Astrocyte (in vitro differentiated cells and primary cell): ENCODE results near the gene PRSS38.
"Not testable (repeated sequence)": the region's sequence is repeated elsewhere in the genome, so short reads cannot be mapped to it uniquely, and the experiment has no call there.

ENCODE experiments used
- EZH2 ChIP-seq: IDR thresholded peaks from 2 replicates; pipeline ENCODE4 v1.6.1; 2012; ENCODE audit warnings: mild to moderate bottlenecking, low read length, inconsistent platforms; ENCODE audit not compliant: insufficient read depth
- TF ChIP-seq, protein P1 (sequence below): IDR thresholded peaks from 2 replicates; pipeline ENCODE4 v1.5.1; 2011; ENCODE audit warnings: low read depth, mild to moderate bottlenecking, inconsistent platforms, low read length, moderate library complexity; ENCODE audit not compliant: insufficient read depth

DNA sequence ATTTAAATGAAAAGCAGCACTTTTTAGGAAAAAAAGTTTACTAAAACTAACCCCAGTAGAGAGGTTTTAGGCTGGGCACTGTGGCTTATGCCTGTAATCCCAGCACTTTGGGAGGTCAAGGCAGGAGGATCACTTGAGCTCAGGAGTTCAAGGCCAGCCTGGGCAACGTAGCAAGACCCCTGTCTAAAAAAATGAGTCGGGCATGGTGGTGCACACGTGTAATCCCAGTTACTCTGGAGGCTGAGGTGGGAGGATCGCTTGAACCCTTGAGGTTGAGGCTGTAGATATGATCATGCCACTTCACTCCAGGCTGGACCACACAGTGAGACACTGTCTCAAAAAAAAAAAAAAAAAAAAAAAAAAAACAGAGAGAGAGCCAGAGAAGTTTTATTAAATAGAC, 31.6 kb downstream of the PRSS38 start:
- TF ChIP-seq, protein P1, sequence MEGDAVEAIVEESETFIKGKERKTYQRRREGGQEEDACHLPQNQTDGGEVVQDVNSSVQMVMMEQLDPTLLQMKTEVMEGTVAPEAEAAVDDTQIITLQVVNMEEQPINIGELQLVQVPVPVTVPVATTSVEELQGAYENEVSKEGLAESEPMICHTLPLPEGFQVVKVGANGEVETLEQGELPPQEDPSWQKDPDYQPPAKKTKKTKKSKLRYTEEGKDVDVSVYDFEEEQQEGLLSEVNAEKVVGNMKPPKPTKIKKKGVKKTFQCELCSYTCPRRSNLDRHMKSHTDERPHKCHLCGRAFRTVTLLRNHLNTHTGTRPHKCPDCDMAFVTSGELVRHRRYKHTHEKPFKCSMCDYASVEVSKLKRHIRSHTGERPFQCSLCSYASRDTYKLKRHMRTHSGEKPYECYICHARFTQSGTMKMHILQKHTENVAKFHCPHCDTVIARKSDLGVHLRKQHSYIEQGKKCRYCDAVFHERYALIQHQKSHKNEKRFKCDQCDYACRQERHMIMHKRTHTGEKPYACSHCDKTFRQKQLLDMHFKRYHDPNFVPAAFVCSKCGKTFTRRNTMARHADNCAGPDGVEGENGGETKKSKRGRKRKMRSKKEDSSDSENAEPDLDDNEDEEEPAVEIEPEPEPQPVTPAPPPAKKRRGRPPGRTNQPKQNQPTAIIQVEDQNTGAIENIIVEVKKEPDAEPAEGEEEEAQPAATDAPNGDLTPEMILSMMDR, result not testable (repeated sequence)
- TF ChIP-seq EZH2, result not testable (repeated sequence)
